Measurements from ENCODE around the gene CREBBP. TPM values are rescaled to one million over a fixed set of nuclear protein-coding genes. Genes with fewer than 3 reads are reported as not detected.
"Not testable (repeated sequence)": the region's sequence is repeated elsewhere in the genome, so short reads cannot be mapped to it uniquely, and the experiment has no call there.

Gene CREBBP
- total RNA-seq, 6 donors from 2014 or later = 54.1 to 175 (median 99.2) TPM

- Histone ChIP-seq H3K27me3 (no peaks in the 10 kb centered on the region), H3K9me3 (no peaks in the 10 kb centered on the region), H3K4me3 (no peak overlapping the region), H3K4me1 (peaks cover 11 to 18% (median 14%) of the 10 kb centered on the region in 4 donors), H3K36me3 (no peaks in the 10 kb centered on the region), H3K27ac (no peak overlapping the region)
- ATAC-seq (ENCODE audit: low FRiP score in 2 of 2) (no peak), DNase-seq (no peak)
- 93 to 95% methylated on average over 7 of the region's 7 CpGs for WGBS, 2 donors
- no peak for TF ChIP-seq POLR2AphosphoS5 (IDR thresholded peaks at IDR 0.05)
- no peak for TF ChIP-seq EP300 (IDR thresholded peaks at IDR 0.05)
- TF ChIP-seq CTCF (IDR thresholded peaks at IDR 0.05) = no peak
- no peak for TF ChIP-seq POLR2A (IDR thresholded peaks at IDR 0.05)
Observed at GRCh38 chr16:3715430-3715829, 165.1 kb downstream of the CREBBP start.

GRCh38 chr16:3714378-3714777, 166.1 kb downstream of the CREBBP start:
- not testable (repeated sequence) for H3K36me3 ChIP-seq, H3K27ac ChIP-seq
- H3K4me1 ChIP-seq = peaks cover 11 to 18% (median 14%) of the 10 kb centered on the region in 4 donors

GRCh38 chr16:3713587-3714242, 166.8 kb downstream of the CREBBP start:
- Histone ChIP-seq H3K27me3 (no peaks in the 10 kb centered on the region), H3K36me3 (peaks cover 0 to 7% (median 0%) of the 10 kb centered on the region in 4 donors), H3K4me1 (peaks cover 11 to 18% (median 14%) of the 10 kb centered on the region in 4 donors), H3K27ac (no peak overlapping the region), H3K9me3 (no peaks in the 10 kb centered on the region), H3K4me3 (no peak overlapping the region)
- ATAC-seq (ENCODE audit: low FRiP score in 2 of 2) (no peak), DNase-seq (no peak)
- TF ChIP-seq EP300 (IDR thresholded peaks at IDR 0.05) (no peak), POLR2AphosphoS5 (IDR thresholded peaks at IDR 0.05) (no peak), POLR2A (IDR thresholded peaks at IDR 0.05) (no peak), CTCF (IDR thresholded peaks at IDR 0.05) (no peak)
- WGBS, 2 donors = 88 to 91% methylated on average over 15 of the region's 15 CpGs

More at GRCh38 chr16:3714378-3714777, 166.1 kb downstream of the CREBBP start:
- not testable (repeated sequence) for ATAC-seq (ENCODE audit: low FRiP score in 2 of 2); DNase-seq; H3K27me3 ChIP-seq; H3K9me3 ChIP-seq; H3K4me3 ChIP-seq
- 95 to 98% methylated on average over 10 of the region's 10 CpGs for WGBS, 2 donors

- no peak for ATAC-seq (ENCODE audit: low FRiP score in 2 of 2)
- WGBS, 2 donors = 70 to 82% methylated on average over 16 of the region's 16 CpGs
- Histone ChIP-seq H3K4me3 (no peak overlapping the region), H3K27ac (peak overlapping the region in 1 of 4 donors; percentile 14), H3K36me3 (peaks cover 0 to 7% (median 0%) of the 10 kb centered on the region in 4 donors), H3K27me3 (no peaks in the 10 kb centered on the region), H3K4me1 (peaks cover 7 to 13% (median 11%) of the 10 kb centered on the region in 4 donors), H3K9me3 (no peaks in the 10 kb centered on the region)
- no peak for DNase-seq
- TF ChIP-seq POLR2AphosphoS5 (IDR thresholded peaks at IDR 0.05) (no peak), CTCF (IDR thresholded peaks at IDR 0.05) (no peak), POLR2A (IDR thresholded peaks at IDR 0.05) (no peak), EP300 (IDR thresholded peaks at IDR 0.05) (no peak)
Observed at GRCh38 chr16:3712861-3713372, 167.6 kb downstream of the CREBBP start.

- no peak for ATAC-seq (ENCODE audit: low FRiP score in 2 of 2)
- TF ChIP-seq POLR2A (IDR thresholded peaks at IDR 0.05) (no peak), POLR2AphosphoS5 (IDR thresholded peaks at IDR 0.05) (no peak), CTCF (IDR thresholded peaks at IDR 0.05) (no peak), EP300 (IDR thresholded peaks at IDR 0.05) (no peak)
- Histone ChIP-seq H3K4me1 (no peaks in the 10 kb centered on the region), H3K4me3 (no peak overlapping the region), H3K27me3 (no peaks in the 10 kb centered on the region), H3K27ac (no peak overlapping the region), H3K9me3 (no peaks in the 10 kb centered on the region), H3K36me3 (peaks cover 0 to 7% (median 2%) of the 10 kb centered on the region in 4 donors)
- DNase-seq = no peak
- 86 to 93% methylated on average over 10 of the region's 10 CpGs for WGBS, 2 donors
Observed at GRCh38 chr16:3706253-3707012, 174.1 kb downstream of the CREBBP start.

Measured in upper lobe of left lung (tissue), 6 donors.